ENCODE data around the gene PSORS1C2. TPM values are rescaled to one million over a fixed set of nuclear protein-coding genes. Genes with fewer than 3 reads are reported as not detected.

Gene PSORS1C2
- total RNA-seq, 1 donor from 2014 or later: not detected

- intact Hi-C loops (cut with micrococcal nuclease): no loop called here
Observed at GRCh38 chr6:31114970-31115849, 23.7 kb downstream of the PSORS1C2 start.

GRCh38 chr6:31114541-31114878 is 24.4 kb downstream of the PSORS1C2 start, which contains the start of gene PSORS1C1:
Gene PSORS1C1 (plus strand): TSS chr6:31114800. CDS start chr6:31129633, 14,833 bp downstream.
- intact Hi-C loops (cut with micrococcal nuclease): no loop called here

GRCh38 chr6:31113861-31114540 is 24.9 kb downstream of the PSORS1C2 start:
- intact Hi-C loops (cut with micrococcal nuclease): no loop called here

- intact Hi-C loops (cut with micrococcal nuclease): no loop called here
Observed at GRCh38 chr6:31112478-31112877, 26.4 kb downstream of the PSORS1C2 start, which contains the start of gene C6orf15. Gene C6orf15 (minus strand): TSS chr6:31112575. CDS start chr6:31112555, 20 bp downstream.

GRCh38 chr6:31111712-31112111 is 27.2 kb downstream of the PSORS1C2 start:
- intact Hi-C loops (cut with micrococcal nuclease): no loop called here

- intact Hi-C loops (cut with micrococcal nuclease): no loop called here
Observed at GRCh38 chr6:31110825-31111582, 27.9 kb downstream of the PSORS1C2 start.

GRCh38 chr6:31107052-31107451 is 31.8 kb downstream of the PSORS1C2 start:
- intact Hi-C loops (cut with micrococcal nuclease): no loop called here

GRCh38 chr6:31103136-31103535 is 35.7 kb downstream of the PSORS1C2 start:
- intact Hi-C loops (cut with micrococcal nuclease): no loop called here

- intact Hi-C loops (cut with micrococcal nuclease): no loop called here
Observed at GRCh38 chr6:31098449-31098938, 40.4 kb downstream of the PSORS1C2 start.

GRCh38 chr6:31096656-31097055 is 42.2 kb downstream of the PSORS1C2 start:
- intact Hi-C loops (cut with micrococcal nuclease): no loop called here

- intact Hi-C loops (cut with micrococcal nuclease): no loop called here
Observed at GRCh38 chr6:31096215-31096614, 42.7 kb downstream of the PSORS1C2 start.

GRCh38 chr6:31094389-31094881 is 44.4 kb downstream of the PSORS1C2 start:
- intact Hi-C loops (cut with micrococcal nuclease): no loop called here

GRCh38 chr6:31092769-31093505 is 45.9 kb downstream of the PSORS1C2 start:
- intact Hi-C loops (cut with micrococcal nuclease): no loop called here

- intact Hi-C loops (cut with micrococcal nuclease): no loop called here
Observed at GRCh38 chr6:31092238-31092637, 46.6 kb downstream of the PSORS1C2 start.

GRCh38 chr6:31091680-31092079 is 47.2 kb downstream of the PSORS1C2 start:
- intact Hi-C loops (cut with micrococcal nuclease): no loop called here

GRCh38 chr6:31090973-31091364 is 47.9 kb downstream of the PSORS1C2 start:
- intact Hi-C loops (cut with micrococcal nuclease): no loop called here

- intact Hi-C loops (cut with micrococcal nuclease): no loop called here
Observed at GRCh38 chr6:31090275-31090972, 48.4 kb downstream of the PSORS1C2 start.

Data from T-helper 2 cell treated with Interferon-gamma antibody and Interleukin-4, amounts not matched to agents 100 ng/mL and 5 ng/mL, for 36 hours (primary cell).